GM12892 (cell line): ENCODE data around the gene ATOH8.
"Not testable (repeated sequence)": the region's sequence is repeated elsewhere in the genome, so short reads cannot be mapped to it uniquely, and the experiment has no call there.

ENCODE experiments used
- POLR2A ChIP-seq: IDR thresholded peaks from 2 replicates; pipeline ENCODE4 v1.6.1; 2011; ENCODE audit warnings: low read depth, low read length, control low read depth
- POLR2AphosphoS5 ChIP-seq: IDR thresholded peaks from 2 replicates; pipeline ENCODE4 v1.6.1; 2011; ENCODE audit warnings: low read depth, low read length, control low read depth

DNA sequence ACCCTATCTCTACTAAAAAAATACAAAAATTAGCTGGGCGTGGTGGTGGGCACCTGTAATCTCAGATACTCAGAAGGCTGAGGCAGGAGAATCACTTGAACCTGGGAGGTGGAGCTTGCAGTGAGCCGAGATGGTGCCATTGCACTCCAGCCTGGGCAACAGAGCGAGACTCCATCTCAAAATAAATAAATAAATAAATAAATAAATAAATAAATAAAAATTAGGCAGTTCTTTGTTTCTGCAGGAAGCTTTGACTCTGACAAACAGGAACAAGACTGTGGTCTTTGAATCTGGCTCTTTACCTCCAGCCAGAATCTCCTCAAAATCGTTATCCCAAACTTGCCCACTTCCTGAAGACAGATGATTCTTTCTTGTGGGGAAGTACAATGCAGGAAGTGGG, 75.6 kb downstream of the ATOH8 start:
- TF ChIP-seq POLR2AphosphoS5, POLR2A: not testable (repeated sequence)
